ENCODE measurements around the gene PTGR3.
"Not testable (repeated sequence)": the region's sequence is repeated elsewhere in the genome, so short reads cannot be mapped to it uniquely, and the experiment has no call there.

The PTGR3 gene

GRCh38 chr18:75189696-75190095 is 19.2 kb downstream of the PTGR3 start:
- no peaks in the 10 kb centered on the region for H3K4me1 ChIP-seq (ENCODE audit: control insufficient read depth, insufficient read depth, low read length)
- ChIA-PET CTCF (no interaction called here), POLR2A (no interaction called here)
- H3K36me3 ChIP-seq (ENCODE audit: control insufficient read depth in 2 of 2, insufficient read depth in 1 of 2, low read length in 2 of 2): no peaks in the 10 kb centered on the region
- no peak overlapping the region for H3K4me3 ChIP-seq (ENCODE audit: low read depth, low read length)
- no peak overlapping the region for H3K27ac ChIP-seq (ENCODE audit: extremely low read depth, low read depth, low read length)
- no peaks in the 10 kb centered on the region for H3K9me3 ChIP-seq (ENCODE audit: control insufficient read depth, insufficient read depth, low read depth, low read length)
- TF ChIP-seq ZNF548 (tag by site-specific recombination; IDR thresholded peaks at IDR 0.05) (no peak), FEZF1 (tag by site-specific recombination; IDR thresholded peaks at IDR 0.05) (no peak)

- H3K4me3 ChIP-seq (ENCODE audit: low read depth, low read length); H3K9me3 ChIP-seq (ENCODE audit: control insufficient read depth, insufficient read depth, low read depth, low read length); H3K36me3 ChIP-seq (ENCODE audit: control insufficient read depth in 2 of 2, insufficient read depth in 1 of 2, low read length in 2 of 2); POLR2A ChIA-PET; CTCF ChIA-PET; H3K27ac ChIP-seq (ENCODE audit: extremely low read depth, low read depth, low read length); H3K4me1 ChIP-seq (ENCODE audit: control insufficient read depth, insufficient read depth, low read length): not testable (repeated sequence)
Measured at GRCh38 chr18:75187702-75188101, 21.2 kb downstream of the PTGR3 start.

- ChIA-PET CTCF (no interaction called here), POLR2A (no interaction called here)
- TF ChIP-seq TRIM28 (IDR thresholded peaks at IDR 0.05; ENCODE audit: borderline replicate concordance, low read length) (no peak), ZNF571 (tag by site-specific recombination; IDR thresholded peaks at IDR 0.05) (no peak), ZNF362 (tag by site-specific recombination; IDR thresholded peaks at IDR 0.05) (no peak), ZFP3 (tag by site-specific recombination; IDR thresholded peaks at IDR 0.05; ENCODE audit: low read depth) (no peak), ZNF777 (tag by site-specific recombination; IDR thresholded peaks at IDR 0.05; ENCODE audit: borderline replicate concordance) (no peak), SETDB1 (IDR thresholded peaks at IDR 0.05; ENCODE audit: insufficient read length, low read length) (no peak), REPIN1 (tag by site-specific recombination; IDR thresholded peaks at IDR 0.05; ENCODE audit: low read depth) (no peak), TSHZ1 (tag by site-specific recombination; IDR thresholded peaks at IDR 0.05; ENCODE audit: borderline replicate concordance) (no peak), ZNF600 (tag by site-specific recombination; IDR thresholded peaks at IDR 0.05) (no peak), ZNF394 (tag by site-specific recombination; IDR thresholded peaks at IDR 0.05; ENCODE audit: borderline replicate concordance) (no peak), ZNF623 (tag by site-specific recombination; IDR thresholded peaks at IDR 0.05) (no peak), ZNF280C (tag by site-specific recombination; IDR thresholded peaks at IDR 0.05) (no peak), RBAK (tag by site-specific recombination; IDR thresholded peaks at IDR 0.05) (no peak), SCRT1 (tag by site-specific recombination; IDR thresholded peaks at IDR 0.05; ENCODE audit: borderline replicate concordance) (no peak), ZNF391 (tag by site-specific recombination; IDR thresholded peaks at IDR 0.05; ENCODE audit: borderline replicate concordance, low read depth) (no peak), ZNF701 (tag by site-specific recombination; IDR thresholded peaks at IDR 0.05) (no peak), HOXA7 (CRISPR knock-in tag; IDR thresholded peaks at IDR 0.05; ENCODE audit: borderline replicate concordance) (no peak), ZNF610 (tag by site-specific recombination; IDR thresholded peaks at IDR 0.05; ENCODE audit: borderline replicate concordance) (no peak)
- Histone ChIP-seq H3K27ac (ENCODE audit: extremely low read depth, low read depth, low read length) (no peak overlapping the region), H3K36me3 (ENCODE audit: control insufficient read depth in 2 of 2, insufficient read depth in 1 of 2, low read length in 2 of 2) (no peaks in the 10 kb centered on the region), H3K4me1 (ENCODE audit: control insufficient read depth, insufficient read depth, low read length) (no peaks in the 10 kb centered on the region), H3K9me3 (ENCODE audit: control insufficient read depth, insufficient read depth, low read depth, low read length) (0 out of 2 replicates have a peak, but pooled peaks cover 2% of the 10 kb centered on the region), H3K4me3 (ENCODE audit: low read depth, low read length) (no peak overlapping the region)
Measured at GRCh38 chr18:75185460-75185859, 23.5 kb downstream of the PTGR3 start.
